K562 (cell line): ENCODE data around the gene EXOC3L1. TPM values are rescaled to one million over a fixed set of nuclear protein-coding genes. Genes with fewer than 3 reads are reported as not detected.
A peak's percentile ranks its signal among the peaks of the same experiment; 100 is the strongest.

ENCODE experiments used
- ATAC-seq: fragments of 200-7000 bp; cut with Tn5 transposase; 3 replicates; pipeline ENCODE4 v1.9.1; 2020; ENCODE audit warnings: moderate library complexity
- BruUV-seq: library from RNA; stranded (reverse); fragments of 400-500 nt; replicated peaks from 2 replicates; lab custom pipeline; 2021; lab: Mats Ljungman, UMichigan
- CTCF ChIA-PET: fragments of 300-600 bp; formaldehyde crosslinking; extraction: SDS; loops from one replicate; lab custom pipeline; 2021; ENCODE audit warnings: low intra/inter-chr PET ratio; lab: Yijun Ruan, JAX
- POLR2A ChIA-PET: fragments of 300-600, 350-650 bp; sonication (Branson Sonifier 250); formaldehyde crosslinking; extraction: SDS; loops from one replicate; lab custom pipeline; 2021; ENCODE audit warnings: antibody characterized with exemption, inconsistent platforms; lab: Yijun Ruan, JAX
- DNase-seq, 4 experiments: peaks; one replicate each; pipeline versions ENCODE4 v3.0.0 to v3.0.0-alpha.2; 2011 to 2018; ENCODE audit warnings: low spot score in 3 of 4, mixed read lengths in 3 of 4; ENCODE audit errors: extremely low read depth in 1 of 4
- FAIRE-seq: peaks from 2 replicates; lab custom pipeline; 2011; peaks lifted over from hg19 to GRCh38; lab: Jason Lieb, UNC
- H2AFZ ChIP-seq: 2 replicates; pipeline ENCODE4 v1.6.0; 2011; ENCODE audit warnings: low read depth, low read length, control low read depth, inconsistent platforms
- H3K27ac ChIP-seq: fragments of 200-600 bp; 3 replicates; pipeline ENCODE4 v1.8.0; 2011; ENCODE audit warnings: low read depth, mild to moderate bottlenecking, control low read depth, inconsistent platforms, low read length, moderate library complexity, mixed read lengths; ENCODE audit errors: extremely low read depth
- H3K27me3 ChIP-seq, 2 experiments: fragments of 300-600 bp in 1 of 2; 2 replicates in 1 of 2; 3 replicates in 1 of 2; pipeline versions ENCODE4 v1.6.0 to v1.8.0; 2011; ENCODE audit warnings: inconsistent platforms in 2 of 2, low read length in 2 of 2, mild to moderate bottlenecking in 1 of 2, mixed read lengths in 1 of 2, moderate library complexity in 1 of 2; ENCODE audit not compliant: control insufficient read depth in 2 of 2, insufficient read depth in 2 of 2
- H3K36me3 ChIP-seq: fragments of 300-600 bp; 3 replicates; pipeline ENCODE4 v1.8.0; 2011; ENCODE audit warnings: mild to moderate bottlenecking, low read length, inconsistent platforms; ENCODE audit not compliant: control insufficient read depth, insufficient read depth
- H3K4me1 ChIP-seq, 2 experiments: fragments of 200-600 bp in 1 of 2; replicated peaks in 1 of 2; 2 replicates in 1 of 2; 3 replicates in 1 of 2; pipeline versions ENCODE4 v1.5.1 to v1.8.0; 2011; ENCODE audit warnings: inconsistent platforms in 2 of 2, low read length in 2 of 2, mild to moderate bottlenecking in 1 of 2, mixed read lengths in 1 of 2, moderate library complexity in 1 of 2; ENCODE audit not compliant: control insufficient read depth in 2 of 2, insufficient read depth in 2 of 2
- H3K4me2 ChIP-seq: 2 replicates; pipeline ENCODE4 v1.6.1; 2011; ENCODE audit warnings: low read length, control low read depth, inconsistent platforms, mixed read lengths; ENCODE audit not compliant: insufficient read depth
- H3K4me3 ChIP-seq: fragments of 200-600 bp; sonication (generic), shearing (Covaris generic); 2 replicates; pipeline ENCODE4 v1.5.1; 2016; ENCODE audit warnings: control low read depth, inconsistent platforms
- H3K79me2 ChIP-seq: fragments of 200-600 bp; 3 replicates; pipeline ENCODE4 v1.8.0; 2011; ENCODE audit warnings: low read length, inconsistent platforms; ENCODE audit not compliant: control insufficient read depth, insufficient read depth
- H3K9ac ChIP-seq, 2 experiments: 2 replicates each; pipeline versions ENCODE4 v1.6.0 to v1.6.1; 2011; ENCODE audit warnings: low read depth in 2 of 2, low read length in 2 of 2, control low read depth in 1 of 2, inconsistent platforms in 1 of 2, mild to moderate bottlenecking in 1 of 2, mixed read lengths in 1 of 2; ENCODE audit not compliant: insufficient read depth in 1 of 2
- H3K9me1 ChIP-seq: one replicate; pipeline ENCODE4 v1.6.0; 2011; ENCODE audit warnings: inconsistent platforms, mild to moderate bottlenecking, low read length, moderate library complexity; ENCODE audit not compliant: control insufficient read depth, insufficient read depth
- H3K9me3 ChIP-seq: replicated peaks from 2 replicates; pipeline ENCODE4 v1.5.1; 2011; ENCODE audit warnings: low read depth, low read length, inconsistent platforms; ENCODE audit not compliant: control insufficient read depth, insufficient read depth
- H4K20me1 ChIP-seq: replicated peaks from 2 replicates; pipeline ENCODE4 v1.6.1; 2011; ENCODE audit warnings: low read length, inconsistent platforms, mixed read lengths; ENCODE audit not compliant: control insufficient read depth, insufficient read depth
- CHD2 ChIP-seq: IDR thresholded peaks from 2 replicates; pipeline ENCODE4 v1.6.1; 2011; ENCODE audit warnings: low read depth, low read length
- CTCF ChIP-seq, 3 experiments: IDR thresholded peaks in 2 of 3; conservative IDR thresholded peaks in 1 of 3; 2 replicates each; pipeline ENCODE4 v1.5.1; 2011 to 2012; ENCODE audit warnings: low read length in 3 of 3, mild to moderate bottlenecking in 3 of 3, control low read depth in 2 of 3, improper control_type of control experiment in 1 of 3, inconsistent platforms in 1 of 3, low read depth in 1 of 3, mixed read lengths in 1 of 3, moderate library complexity in 1 of 3; ENCODE audit not compliant: insufficient read depth in 2 of 3
- CTCFL ChIP-seq: IDR thresholded peaks from 2 replicates; pipeline ENCODE4 v1.6.1; 2011; ENCODE audit warnings: borderline replicate concordance, low read depth, mild to moderate bottlenecking, moderate library complexity, low read length; ENCODE audit not compliant: insufficient read depth, poor library complexity, severe bottlenecking
- POLR2G ChIP-seq: fragments of 200-400 bp; formaldehyde crosslinking; IDR thresholded peaks from 2 replicates; pipeline ENCODE4 v1.6.1; 2017; ENCODE audit warnings: low read depth, mild to moderate bottlenecking, antibody characterized with exemption, low read length, moderate library complexity
- RAD21 ChIP-seq, 2 experiments: fragments of 250-450 bp in 1 of 2; fragments of 450-650 bp in 1 of 2; sonication (Bioruptor Pico) in 1 of 2; formaldehyde crosslinking in 1 of 2; IDR thresholded peaks in 1 of 2; conservative IDR thresholded peaks in 1 of 2; 2 replicates each; pipeline versions ENCODE4 v1.4.0 to v1.8.0; 2020 to 2022; ENCODE audit warnings: mild to moderate bottlenecking in 2 of 2, moderate library complexity in 1 of 2
- REST ChIP-seq, 2 experiments: fragments of 450-650 bp; formaldehyde crosslinking in 1 of 2; IDR thresholded peaks; 2 replicates each; pipeline versions ENCODE4 v1.4.0 to v1.6.1; 2014 to 2020; ENCODE audit warnings: mild to moderate bottlenecking in 2 of 2, borderline replicate concordance in 1 of 2, low read depth in 1 of 2
- ZNF436 ChIP-seq: fragments of 250-450, 450-650 bp; sonication (Bioruptor Pico); formaldehyde crosslinking; IDR thresholded peaks from 2 replicates; pipeline ENCODE4 v1.7.0; 2020; ENCODE audit warnings: mild to moderate bottlenecking
- WGBS: fragments of 100-300 bp; shearing (Covaris generic); methylation state at CpG from one replicate; pipeline ENCODE4 v1.1.6; 2016; ENCODE audit warnings: low coverage, mixed read lengths; ENCODE audit not compliant: insufficient coverage; ENCODE audit errors: missing lambda C conversion rate; 5-methylcytosine and 5-hydroxymethylcytosine counted together
- in situ Hi-C: fragments of 300-500 bp; cut with MboI; formaldehyde crosslinking; loops from 4 replicates; pipeline ENCODE4 v1.15.0; 2018; ENCODE audit warnings: inconsistent platforms, mixed read lengths
- intact Hi-C: fragments of 100-400 bp; cut with micrococcal nuclease; formaldehyde crosslinking; loops from 2 replicates; pipeline ENCODE4 v1.14.2; 2022
- polyA plus RNA-seq, 8 experiments: library from polyadenylated mRNA; depleted of rRNA in 4 of 8; stranded (reverse) in 5 of 8; unstranded in 3 of 8; fragments of >200 nt; fragmentation: Nextera tagmentation in 2 of 8; fragmentation: Illumina TruSeq in 1 of 8; extraction: Ambion mirVana in 2 of 8; extraction: Trizol in 1 of 8; gene quantifications; 2 replicates each; pipeline versions ENCODE4 v1.2.1 to v1.2.3, GENCODE V29; 2011 to 2014; ENCODE audit warnings: inconsistent platforms in 1 of 8, missing spikeins in 1 of 8
- total RNA-seq, 7 experiments: library from RNA; depleted of rRNA in 6 of 7; stranded (reverse); fragments of >200 nt in 6 of 7; fragmentation: Illumina TruSeq in 2 of 7; extraction: Trizol in 2 of 7; gene quantifications; 2 replicates each; pipeline versions ENCODE4 v1.2.1 to v1.2.3, GENCODE V29; 2011 to 2021; ENCODE audit warnings: low replicate concordance in 1 of 7

EXOC3L1 gene
- total and polyA plus RNA-seq, 9 of the 15 experiments (the other 6 are each of a cell fraction or from before 2014, with no cell fraction given), result 0.08 TPM; not detected in 8

GRCh38 chr16:67179421-67180080 lies 10.4 kb downstream of the EXOC3L1 start:
- no peak overlapping the region for H2AFZ ChIP-seq
- H3K4me3 ChIP-seq, result no peak overlapping the region
- no TSS peak for BruUV-seq
- intact Hi-C loops (loop anchor here (10.0 kb wide), 2 partner anchors 165 to 225 kb away; no protein-coding TSS in a partner anchor), in situ Hi-C loops (no loop called here)
- WGBS, result 78% methylated on average over 13 of the region's 13 CpGs
- no peaks in the 10 kb centered on the region for H3K9me1 ChIP-seq
- ATAC-seq (no peak), FAIRE-seq (no peak), DNase-seq (peak in 1 of 4 experiments; percentile 44)
- TF ChIP-seq CTCF (IDR thresholded peaks at IDR 0.05 in 2 of 3, conservative IDR thresholded peaks at IDR 0.05 in 1 of 3; ENCODE audit: insufficient read depth in 2 of 3, low read depth in 1 of 3, low read length in 3 of 3), result peak in 2 of 3 experiments; percentile 47 to 52; a peak in 3 of 6 replicates
- TF ChIP-seq RAD21 (CRISPR knock-in tag; conservative IDR thresholded peaks at IDR 0.05 in 1 of 2, IDR thresholded peaks at IDR 0.05 in 1 of 2), result peak in 1 of 2 experiments; percentile 40; a peak in 1 of 4 replicates
- TF ChIP-seq CHD2, result no peak
- peak; percentile 3 for TF ChIP-seq CTCFL
- TF ChIP-seq ZNF436 (CRISPR knock-in tag), result no peak
- TF ChIP-seq REST (IDR thresholded peaks at IDR 0.05; ENCODE audit: borderline replicate concordance), result peak; percentile 27; the same call in 1 of the 2 replicates
- TF ChIP-seq REST (CRISPR knock-in tag; IDR thresholded peaks at IDR 0.05; ENCODE audit: low read depth), result no peak
- peak; percentile 39; the same call in 1 of the 2 replicates for TF ChIP-seq POLR2G
- no peaks in the 10 kb centered on the region for H3K36me3 ChIP-seq
- CTCF ChIA-PET, result no interaction called here
- peak overlapping the region in 1 of 2 experiments; percentile 17; a peak in 1 of 4 replicates for H3K9ac ChIP-seq
- POLR2A ChIA-PET, result no interaction called here
- no peak overlapping the region for H3K27ac ChIP-seq
- no peaks in the 10 kb centered on the region for H4K20me1 ChIP-seq
- peaks cover 10 to 48% of the 10 kb centered on the region in 2 experiments for H3K4me1 ChIP-seq
- H3K9me3 ChIP-seq, result no peaks in the 10 kb centered on the region
- no peak overlapping the region for H3K4me2 ChIP-seq
- H3K79me2 ChIP-seq, result peaks cover 14% of the 10 kb centered on the region
- H3K27me3 ChIP-seq, result no peaks in the 10 kb centered on the region
